ENCODE measurements around the gene CLEC4G. TPM values are rescaled to one million over a fixed set of nuclear protein-coding genes. Genes with fewer than 3 reads are reported as not detected.

Gene CLEC4G
- total RNA-seq, 1 experiment from 2014 or later, result not detected

- H2AFZ ChIP-seq, result no peak overlapping the region
- H3F3A ChIP-seq (ENCODE audit: insufficient read depth, low read depth), result no peaks in the 10 kb centered on the region
- intact Hi-C loops (cut with micrococcal nuclease; ENCODE audit: unreplicated experiment), result no loop called here
- no TSS peak for BruUV-seq (replicated peaks)
- CTCF ChIA-PET, result no interaction called here
- no peaks in the 10 kb centered on the region for H3K36me3 ChIP-seq (ENCODE audit: low read depth)
- TF ChIP-seq EZH2 (IDR thresholded peaks at IDR 0.05; ENCODE audit: low read depth) (no peak), CTCF (conservative IDR thresholded peaks at IDR 0.05) (no peak)
- no peak overlapping the region for H3K4me3 ChIP-seq
- H3K79me2 ChIP-seq (ENCODE audit: low read depth), result no peaks in the 10 kb centered on the region
- no peaks in the 10 kb centered on the region for H3K9me2 ChIP-seq (ENCODE audit: insufficient read depth)
- peaks cover 7% of the 10 kb centered on the region for H3K4me1 ChIP-seq (replicated peaks; ENCODE audit: insufficient read depth)
- H3K4me2 ChIP-seq, result no peak overlapping the region
- no peak for DNase-seq
- no peak overlapping the region for H3K27ac ChIP-seq
- POLR2A ChIA-PET (ENCODE audit: unreplicated experiment), result no interaction called here
- no peaks in the 10 kb centered on the region for H4K20me1 ChIP-seq (ENCODE audit: insufficient read depth)
- H3K27me3 ChIP-seq (ENCODE audit: insufficient read depth, low read depth), result peaks cover 45% of the 10 kb centered on the region
- H3K9me3 ChIP-seq (ENCODE audit: insufficient read depth, low read depth), result no peaks in the 10 kb centered on the region
Measured at GRCh38 chr19:7737215-7737614, 5.3 kb upstream of the CLEC4G start.

- no peak overlapping the region for H3K4me3 ChIP-seq
- H3F3A ChIP-seq (ENCODE audit: insufficient read depth, low read depth), result no peaks in the 10 kb centered on the region
- no peak overlapping the region for H3K4me2 ChIP-seq
- H3K27me3 ChIP-seq (ENCODE audit: insufficient read depth, low read depth), result peaks cover 48% of the 10 kb centered on the region
- no peaks in the 10 kb centered on the region for H3K9me3 ChIP-seq (ENCODE audit: insufficient read depth, low read depth)
- no peak for DNase-seq
- BruUV-seq (replicated peaks), result no TSS peak
- no peak for TF ChIP-seq EZH2 (IDR thresholded peaks at IDR 0.05; ENCODE audit: low read depth)
- TF ChIP-seq CTCF (conservative IDR thresholded peaks at IDR 0.05), result no peak
- no peaks in the 10 kb centered on the region for H4K20me1 ChIP-seq (ENCODE audit: insufficient read depth)
- peaks cover 7% of the 10 kb centered on the region for H3K4me1 ChIP-seq (replicated peaks; ENCODE audit: insufficient read depth)
- H2AFZ ChIP-seq, result no peak overlapping the region
- H3K27ac ChIP-seq, result no peak overlapping the region
- CTCF ChIA-PET, result no interaction called here
- intact Hi-C loops (cut with micrococcal nuclease; ENCODE audit: unreplicated experiment), result no loop called here
- H3K79me2 ChIP-seq (ENCODE audit: low read depth), result no peaks in the 10 kb centered on the region
- H3K36me3 ChIP-seq (ENCODE audit: low read depth), result no peaks in the 10 kb centered on the region
- no peaks in the 10 kb centered on the region for H3K9me2 ChIP-seq (ENCODE audit: insufficient read depth)
- POLR2A ChIA-PET (ENCODE audit: unreplicated experiment), result no interaction called here
Measured at GRCh38 chr19:7736148-7736547, 4.2 kb upstream of the CLEC4G start.

GRCh38 chr19:7734220-7735203, 2.6 kb upstream of the CLEC4G start:
- TF ChIP-seq CTCF (conservative IDR thresholded peaks at IDR 0.05), result no peak
- TF ChIP-seq EZH2 (IDR thresholded peaks at IDR 0.05; ENCODE audit: low read depth), result no peak
- Histone ChIP-seq H3F3A (ENCODE audit: insufficient read depth, low read depth) (no peaks in the 10 kb centered on the region), H3K79me2 (ENCODE audit: low read depth) (no peaks in the 10 kb centered on the region), H3K27me3 (ENCODE audit: insufficient read depth, low read depth) (peaks cover 45% of the 10 kb centered on the region), H3K9me2 (ENCODE audit: insufficient read depth) (no peaks in the 10 kb centered on the region), H3K36me3 (ENCODE audit: low read depth) (no peaks in the 10 kb centered on the region), H3K4me3 (no peak overlapping the region), H2AFZ (peak overlapping the region; percentile 41; the same call in 1 of the 2 replicates), H4K20me1 (ENCODE audit: insufficient read depth) (no peaks in the 10 kb centered on the region), H3K9me3 (ENCODE audit: insufficient read depth, low read depth) (no peaks in the 10 kb centered on the region), H3K4me2 (peak overlapping the region; percentile 47), H3K4me1 (replicated peaks; ENCODE audit: insufficient read depth) (peaks cover 7% of the 10 kb centered on the region), H3K27ac (no peak overlapping the region)
- DNase-seq, result peak in 1 of 2 experiments; percentile 47
- ChIA-PET POLR2A (ENCODE audit: unreplicated experiment) (no interaction called here), CTCF (no interaction called here)
- intact Hi-C loops (cut with micrococcal nuclease; ENCODE audit: unreplicated experiment), result no loop called here
- no TSS peak for BruUV-seq (replicated peaks)
